Hematopoietic multipotent progenitor cell treated with erythropoietin and hydrocortisone succinate and interleukin-3 and kit ligand, for 15 days (in vitro differentiated cells): Measurements from ENCODE around the gene TAS2R30.
A peak's percentile ranks its signal among the peaks of the same experiment; 100 is the strongest.

ENCODE experiments used
- DNase-seq: peaks from one replicate; pipeline ENCODE4 v3.0.0-alpha.2; 2015; ENCODE audit warnings: low spot score

TAS2R30 gene, protein sequence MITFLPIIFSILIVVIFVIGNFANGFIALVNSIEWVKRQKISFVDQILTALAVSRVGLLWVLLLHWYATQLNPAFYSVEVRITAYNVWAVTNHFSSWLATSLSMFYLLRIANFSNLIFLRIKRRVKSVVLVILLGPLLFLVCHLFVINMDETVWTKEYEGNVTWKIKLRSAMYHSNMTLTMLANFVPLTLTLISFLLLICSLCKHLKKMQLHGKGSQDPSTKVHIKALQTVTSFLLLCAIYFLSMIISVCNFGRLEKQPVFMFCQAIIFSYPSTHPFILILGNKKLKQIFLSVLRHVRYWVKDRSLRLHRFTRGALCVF

GRCh38 chr12:11134305-11134704 is at the start of gene TAS2R30:
TAS2R30 (minus strand) TSS chr12:11134644; CDS start chr12:11134244, 400 bp downstream.
- no peak for DNase-seq

DNA sequence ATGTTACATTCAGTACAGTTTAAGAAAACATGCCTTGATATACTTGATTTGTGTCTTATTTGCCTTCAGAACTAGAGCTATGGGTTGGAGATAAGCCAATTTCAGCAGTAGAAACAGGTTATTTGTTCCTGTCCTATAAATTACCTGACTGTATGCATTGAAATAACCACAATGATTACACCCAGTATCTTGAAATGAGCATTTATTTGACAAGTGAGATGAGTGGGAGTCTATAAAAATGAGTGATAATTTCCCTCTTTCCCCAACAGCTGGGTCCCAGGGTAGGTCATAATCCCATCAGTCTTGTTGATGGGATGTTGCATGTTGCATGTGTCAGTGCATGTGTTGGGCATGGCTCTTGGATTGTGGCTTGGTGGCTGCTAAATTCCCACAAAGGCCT is 48.6 kb upstream of the TAS2R30 start:
- no peak for DNase-seq

GRCh38 chr12:11182529-11182928 is 48.1 kb upstream of the TAS2R30 start:
- no peak for DNase-seq

DNA sequence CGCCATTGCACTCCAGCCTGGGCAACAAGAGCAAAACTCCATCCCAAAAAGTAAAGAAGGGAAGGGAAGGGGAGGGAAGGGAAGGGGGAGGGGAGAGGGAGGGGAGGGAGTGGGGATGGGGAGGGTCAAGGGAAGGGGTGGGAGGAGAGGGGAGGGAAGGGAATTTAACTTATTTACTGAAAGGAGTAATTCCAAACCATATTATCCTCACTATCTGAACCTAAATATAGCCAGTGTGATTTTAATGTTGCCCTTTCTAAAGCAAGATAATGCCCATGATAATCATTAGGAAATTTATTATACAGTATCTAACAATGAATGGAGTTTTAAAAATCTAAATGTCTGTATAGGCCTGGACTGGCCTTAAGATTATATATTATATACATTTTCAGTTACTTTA is 43.8 kb upstream of the TAS2R30 start:
- DNase-seq = no peak

GRCh38 chr12:11174022-11174421 is 39.6 kb upstream of the TAS2R30 start:
- DNase-seq = no peak

GRCh38 chr12:11171969-11172675 is 37.7 kb upstream of the TAS2R30 start:
- peak; percentile 9 for DNase-seq

DNA sequence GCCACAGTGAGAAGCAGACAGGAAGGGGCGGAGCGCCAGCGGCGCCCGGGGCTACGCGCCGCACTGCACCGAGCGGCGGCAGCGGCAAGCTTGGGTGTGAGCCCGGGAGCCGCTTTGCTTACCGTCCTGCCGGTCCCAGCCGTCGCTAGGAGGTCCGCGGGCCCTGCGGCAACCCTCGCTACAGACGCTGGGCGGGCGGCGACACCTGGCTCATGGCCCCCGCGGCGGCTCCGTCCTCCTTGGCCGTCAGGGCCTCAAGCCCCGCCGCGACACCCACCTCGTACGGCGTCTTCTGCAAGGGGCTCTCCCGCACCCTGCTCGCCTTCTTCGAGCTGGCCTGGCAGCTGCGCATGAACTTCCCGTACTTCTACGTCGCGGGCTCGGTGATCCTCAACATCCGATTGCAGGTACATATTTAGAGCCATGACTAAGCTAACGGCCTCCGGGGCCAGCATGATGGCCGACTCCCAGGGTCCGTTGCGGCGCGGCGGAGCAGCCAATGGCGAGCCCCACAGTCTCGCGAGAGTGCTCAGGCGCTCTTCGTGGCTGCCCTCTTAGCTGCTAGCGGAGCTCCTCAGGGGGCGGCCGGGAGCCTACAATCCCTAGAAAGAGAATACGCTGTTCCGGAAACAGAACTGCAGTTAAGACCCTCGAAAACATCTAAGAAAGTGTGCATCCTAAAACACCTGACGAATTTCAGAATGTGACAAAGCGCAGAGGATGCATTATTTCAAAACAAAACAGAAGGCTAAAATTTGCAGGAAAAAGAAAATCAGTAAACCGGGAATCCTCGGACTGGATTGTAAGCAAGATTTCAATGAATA is 36.9 kb upstream of the TAS2R30 start, which contains the start of gene SMIM10L1:
Gene SMIM10L1 (plus strand): TSS at position 50 of the 824 bp plus-strand sequence. CDS start 163 bp downstream, at position 213.
- peak; percentile 91 for DNase-seq

DNA sequence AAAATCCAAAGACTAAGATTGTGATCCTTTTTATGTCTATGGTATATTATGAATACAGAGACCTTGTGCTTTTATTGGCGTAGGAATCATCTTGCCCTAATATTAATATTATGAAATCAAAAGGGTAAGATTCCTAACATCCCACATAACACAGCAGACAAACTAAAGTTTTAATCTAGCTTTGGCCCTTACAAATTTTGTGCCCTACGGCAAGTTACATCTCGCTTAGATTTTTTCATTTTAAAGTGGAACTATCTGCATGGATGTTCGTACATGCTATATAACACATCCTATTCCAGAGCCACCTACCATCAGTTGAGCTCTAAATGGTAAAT is 36.3 kb upstream of the TAS2R30 start:
- DNase-seq = no peak

DNA sequence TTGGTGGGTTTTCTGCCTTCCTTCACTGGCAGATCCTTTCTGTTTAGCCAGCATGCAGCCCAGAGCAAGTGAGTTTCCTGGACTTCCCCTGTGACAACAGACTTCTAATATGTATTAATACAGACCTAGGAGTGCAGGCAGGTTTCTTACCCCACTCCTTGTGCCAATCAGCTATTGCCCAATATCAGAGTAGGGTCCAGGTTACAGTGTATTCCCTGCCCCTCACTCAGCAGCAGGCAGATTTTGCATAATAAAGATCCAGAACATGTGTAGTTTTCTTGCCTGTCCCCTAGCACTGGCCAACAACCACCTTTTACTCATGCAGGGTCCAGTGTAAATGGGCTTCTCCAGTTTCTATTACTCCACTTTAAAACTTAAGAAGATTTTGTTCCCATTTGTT is 31.9 kb upstream of the TAS2R30 start:
- no peak for DNase-seq

- no peak for DNase-seq
These were observed 29.9 kb upstream of the TAS2R30 start for GRCh38 chr12:11164384-11164783.

DNA sequence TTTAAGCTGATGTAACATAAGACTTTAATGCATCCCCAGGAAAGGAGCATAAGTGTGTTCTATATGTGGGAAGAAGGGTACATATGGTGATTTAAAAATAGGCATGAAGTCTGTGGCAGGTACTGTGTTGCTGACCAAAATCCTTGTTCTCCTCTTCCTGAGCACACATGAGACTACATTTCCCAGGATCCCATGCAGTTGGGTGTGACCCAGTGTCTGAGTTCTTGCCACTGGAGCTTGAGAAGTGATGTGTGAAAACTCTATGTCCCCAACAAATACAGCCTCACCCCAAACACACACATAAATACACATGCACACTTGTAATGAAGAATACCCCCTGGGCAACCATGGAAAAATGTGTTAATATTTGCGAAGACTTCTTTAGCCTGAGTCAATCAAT is 28.1 kb upstream of the TAS2R30 start:
- DNase-seq = peak; percentile 16

GRCh38 chr12:11158885-11159444 is 24.5 kb upstream of the TAS2R30 start:
- DNase-seq = no peak

- no peak for DNase-seq
These were observed 20.0 kb upstream of the TAS2R30 start for GRCh38 chr12:11154400-11154925.

DNA sequence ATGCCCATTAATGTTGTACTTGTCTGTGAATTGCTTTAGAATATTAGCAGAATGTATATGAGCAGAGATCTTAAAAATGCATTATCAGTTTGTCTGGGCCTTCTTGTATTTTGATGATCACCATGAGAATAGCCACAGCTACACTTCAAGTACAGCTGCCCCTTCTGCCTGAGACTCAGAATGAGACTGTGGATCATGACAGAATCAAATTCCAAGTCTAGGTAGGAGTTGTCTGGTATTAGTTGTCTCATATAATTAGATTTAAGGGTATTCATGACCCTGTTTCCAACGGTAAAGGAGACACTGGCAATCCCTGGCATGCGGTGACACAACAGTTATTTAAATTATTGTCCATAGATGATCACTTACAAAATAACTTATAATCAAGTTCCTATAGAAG is 18.3 kb upstream of the TAS2R30 start:
- no peak for DNase-seq

GRCh38 chr12:11150832-11151231 is 16.4 kb upstream of the TAS2R30 start:
- DNase-seq = no peak

- no peak for DNase-seq
These were observed 13.0 kb upstream of the TAS2R30 start for GRCh38 chr12:11147420-11147819.

DNA sequence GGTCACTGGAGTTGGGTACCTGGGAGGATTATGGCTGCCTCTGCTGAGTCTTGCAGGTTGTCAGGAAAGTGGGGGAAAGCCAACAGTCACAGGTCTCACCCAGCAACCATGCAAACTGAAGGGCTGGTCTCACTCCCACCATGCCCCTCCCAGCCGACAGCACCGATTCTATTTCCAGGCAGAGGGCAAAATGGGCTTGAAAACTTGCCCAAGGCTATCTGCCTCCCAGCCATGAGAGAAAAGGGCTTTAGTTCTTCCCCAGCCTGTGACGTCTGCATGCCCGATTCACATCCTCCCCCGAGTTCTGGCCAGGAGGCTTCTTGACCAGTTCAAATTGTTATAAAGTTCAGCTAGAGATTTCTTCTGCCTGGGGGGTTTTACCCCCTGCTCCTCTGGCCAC is 9.9 kb upstream of the TAS2R30 start:
- no peak for DNase-seq

DNA sequence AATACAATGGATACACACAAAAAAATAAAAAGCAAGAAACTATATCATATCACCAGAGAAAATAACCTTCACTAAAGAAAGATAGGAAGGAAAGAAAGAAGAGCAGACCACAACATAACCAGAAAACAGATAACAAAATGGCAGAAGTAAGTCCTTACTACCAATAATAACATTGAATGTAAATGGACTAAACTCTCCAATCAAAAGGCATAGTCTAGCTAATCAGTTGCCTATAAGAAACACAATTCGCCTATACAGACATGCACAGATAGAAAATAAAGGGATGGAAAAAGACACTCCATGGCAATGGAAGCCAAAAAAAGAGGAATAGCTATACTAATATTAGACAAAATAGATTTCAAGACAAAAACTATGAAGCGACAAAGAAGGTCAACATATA is 8.9 kb upstream of the TAS2R30 start:
- no peak for DNase-seq

- no peak for DNase-seq
These were observed 1.6 kb upstream of the TAS2R30 start for GRCh38 chr12:11136075-11136474.

- no peak for DNase-seq
These were observed 628 bp downstream of the TAS2R30 start for GRCh38 chr12:11133816-11134215.

GRCh38 chr12:11133162-11133561 is 1.3 kb downstream of the TAS2R30 start:
- DNase-seq = no peak

GRCh38 chr12:11130999-11131398 is 3.4 kb downstream of the TAS2R30 start:
- DNase-seq = no peak
